IPS-11a (cell line): ENCODE results near the gene LRRC49.
"Not testable (repeated sequence)": the region's sequence is repeated elsewhere in the genome, so short reads cannot be mapped to it uniquely, and the experiment has no call there.

Source experiments
- H3K4me3 ChIP-seq: one replicate; pipeline ENCODE4 v1.5.1; 2013; ENCODE audit warnings: low read depth, low read length, control low read depth

The LRRC49 gene

DNA sequence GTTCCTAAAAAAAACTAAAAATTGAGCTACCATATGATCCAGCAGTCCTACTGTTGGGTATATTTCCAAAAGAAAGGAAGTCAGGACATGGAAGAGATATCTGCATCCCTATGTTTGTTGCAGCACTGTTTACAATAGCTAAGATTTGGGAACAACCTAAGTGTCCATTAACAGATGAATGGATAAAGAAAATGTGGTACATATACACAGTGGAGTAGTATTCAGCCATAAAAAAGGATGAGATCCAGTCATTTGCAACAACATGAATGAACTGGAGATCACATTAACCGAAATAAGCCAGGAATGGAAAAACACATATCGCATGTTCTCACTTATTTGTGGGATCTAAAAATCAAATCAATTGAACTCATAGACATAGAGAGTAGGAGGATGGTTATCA lies 29.5 kb downstream of the LRRC49 start:
- no peak overlapping the region for H3K4me3 ChIP-seq

DNA sequence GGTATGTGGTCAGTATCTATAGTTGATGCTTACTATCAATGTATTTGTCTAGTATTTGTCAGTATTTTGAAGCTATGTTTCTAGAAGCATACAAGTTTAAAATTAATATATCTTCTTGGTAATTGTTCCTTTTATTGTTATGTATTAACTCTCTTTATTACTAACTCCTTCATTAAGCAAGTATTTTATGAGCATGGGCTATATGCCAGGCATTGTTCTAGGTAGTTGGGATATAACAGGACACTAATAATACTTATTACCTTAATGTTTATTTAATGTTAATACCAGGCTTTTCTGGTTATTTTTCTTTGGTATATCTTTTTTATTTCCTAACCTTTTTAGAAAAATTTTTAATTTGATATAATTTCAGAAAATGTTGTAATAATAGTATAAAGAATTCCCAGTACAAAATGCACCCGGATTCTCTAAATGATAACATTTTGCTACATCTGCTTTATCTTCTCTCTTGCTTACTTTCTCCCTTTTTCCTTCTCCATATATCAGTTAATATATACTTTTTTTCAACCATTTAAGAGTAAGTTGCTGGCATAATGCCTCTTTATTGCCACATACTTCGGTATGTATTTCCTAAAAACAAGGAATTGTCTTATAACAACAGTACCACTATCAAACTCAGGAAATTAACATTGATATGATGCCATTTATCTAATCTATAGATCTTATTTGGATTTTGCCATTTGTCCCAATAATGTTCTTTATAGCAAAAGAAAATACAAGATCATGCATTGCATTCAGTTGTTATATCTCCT lies 30.9 kb downstream of the LRRC49 start:
- no peak overlapping the region for H3K4me3 ChIP-seq

GRCh38 chr15:70926914-70927313 lies 34.3 kb downstream of the LRRC49 start:
- H3K4me3 ChIP-seq, result not testable (repeated sequence)

DNA sequence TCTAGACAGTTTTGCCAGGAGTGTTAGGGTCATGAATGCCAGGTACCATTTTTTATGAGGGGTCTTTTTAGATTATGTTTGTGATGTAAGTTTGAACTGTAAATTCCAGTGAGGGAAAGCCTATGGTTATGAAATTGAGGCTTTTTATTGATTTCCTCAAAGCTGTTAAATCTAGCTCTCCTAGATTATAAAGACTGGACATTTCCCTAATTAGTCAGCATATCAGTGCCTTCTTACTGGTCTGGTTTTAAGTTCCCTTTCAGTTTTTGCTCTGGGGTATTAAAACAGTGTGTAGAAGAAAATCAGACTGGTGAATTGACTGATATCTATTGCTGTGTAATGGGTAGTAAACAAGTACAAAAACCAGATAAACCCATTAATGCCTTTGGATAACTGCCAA lies 39.2 kb downstream of the LRRC49 start:
- H3K4me3 ChIP-seq, result no peak overlapping the region

DNA sequence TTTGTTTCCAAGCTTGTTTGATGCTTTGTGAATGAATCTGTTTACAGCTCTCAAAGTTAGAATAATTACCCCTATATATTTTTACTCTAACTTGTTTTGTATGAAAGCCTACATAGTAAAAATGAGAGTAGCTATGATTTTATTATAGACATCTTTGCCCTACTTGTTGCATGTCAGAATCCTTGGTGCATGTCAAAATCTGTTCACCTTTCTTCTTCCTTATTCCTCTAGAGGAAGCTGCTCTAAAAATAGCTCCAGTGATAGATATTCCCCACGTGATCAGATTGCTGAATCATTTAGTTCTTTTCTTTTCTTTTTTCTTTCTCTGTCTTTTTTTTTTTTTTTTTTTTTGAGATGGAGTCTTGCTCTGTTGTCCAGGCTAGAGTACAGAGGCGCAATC lies 39.8 kb downstream of the LRRC49 start:
- no peak overlapping the region for H3K4me3 ChIP-seq

DNA sequence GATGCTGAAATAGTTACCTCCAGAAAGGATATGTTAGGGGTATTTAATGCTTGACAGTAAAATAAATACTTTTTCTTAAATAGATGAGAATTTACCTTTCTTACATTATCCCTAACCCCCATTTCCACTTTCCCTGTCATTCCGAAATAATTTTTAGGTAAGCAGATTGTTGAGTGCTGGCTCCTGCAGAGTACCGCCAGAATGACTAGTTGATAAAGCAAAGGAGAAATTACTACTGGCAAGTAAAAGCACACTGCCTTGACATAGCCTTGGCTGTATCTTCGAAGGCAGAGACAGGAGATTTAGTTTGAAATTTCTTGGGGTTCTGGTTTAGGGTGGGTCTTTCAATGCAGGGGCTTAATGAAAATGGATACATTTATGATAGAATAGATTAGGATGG lies 40.8 kb downstream of the LRRC49 start:
- H3K4me3 ChIP-seq, result no peak overlapping the region

DNA sequence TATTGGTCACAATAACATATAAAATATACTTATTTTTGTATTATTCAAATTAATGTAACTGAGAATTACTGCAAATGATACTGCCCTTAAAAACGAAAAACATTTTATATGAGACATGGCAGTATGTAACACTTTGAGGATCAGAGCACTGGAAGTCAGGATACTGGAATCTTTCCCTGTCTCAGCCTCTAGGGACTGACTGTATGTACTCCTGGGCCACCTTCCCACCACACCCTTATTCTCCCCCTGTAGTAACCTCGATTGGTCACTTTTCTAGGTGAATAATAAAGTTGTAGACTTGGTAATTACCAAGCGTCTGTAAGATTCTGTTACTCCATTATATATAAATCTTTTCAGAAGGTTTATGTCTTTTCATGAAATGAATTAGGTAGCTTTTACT lies 43.0 kb downstream of the LRRC49 start:
- no peak overlapping the region for H3K4me3 ChIP-seq

DNA sequence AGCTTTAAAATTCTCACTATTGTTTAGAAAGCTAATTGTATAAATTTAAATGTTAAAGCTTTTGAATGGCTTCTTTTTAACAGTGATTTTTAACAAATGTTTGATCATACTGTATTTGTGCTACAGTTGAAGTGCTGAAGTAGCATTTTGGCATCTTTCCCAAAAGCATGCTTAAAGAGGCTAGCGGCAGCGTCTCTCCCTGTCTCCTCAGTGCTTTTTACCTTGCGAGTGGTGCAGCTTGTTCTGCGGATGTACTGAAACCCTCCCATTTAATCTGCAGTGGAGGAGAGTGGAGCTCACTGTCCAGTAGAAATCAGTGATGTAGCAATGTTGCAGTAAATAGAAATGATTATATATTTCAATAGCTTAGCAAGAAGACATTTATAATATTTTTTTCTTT lies 43.7 kb downstream of the LRRC49 start:
- H3K4me3 ChIP-seq, result no peak overlapping the region

- not testable (repeated sequence) for H3K4me3 ChIP-seq
These were observed 50.7 kb downstream of the LRRC49 start for GRCh38 chr15:70943285-70943684.

GRCh38 chr15:70947351-70948335 lies 55.0 kb downstream of the LRRC49 start:
- no peak overlapping the region for H3K4me3 ChIP-seq

DNA sequence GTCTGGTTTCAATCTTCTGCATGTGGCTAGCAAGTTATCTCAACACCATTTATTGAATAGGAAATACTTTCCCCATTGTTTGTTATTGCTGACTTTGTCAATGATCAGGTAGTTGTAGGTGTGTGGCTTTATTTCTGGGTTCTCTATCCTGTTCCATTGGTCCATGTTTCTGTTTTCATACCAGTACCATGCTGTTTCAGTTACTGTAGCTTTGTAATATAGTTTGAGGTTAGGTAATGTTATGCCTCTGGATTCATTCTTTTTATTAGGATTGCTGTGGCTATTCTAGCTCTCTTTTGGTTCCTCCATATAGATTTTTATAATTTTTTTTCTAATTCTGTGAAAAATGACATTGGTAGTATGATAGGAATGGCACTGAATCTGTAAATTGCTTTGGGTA lies 58.3 kb downstream of the LRRC49 start:
- no peak overlapping the region for H3K4me3 ChIP-seq

DNA sequence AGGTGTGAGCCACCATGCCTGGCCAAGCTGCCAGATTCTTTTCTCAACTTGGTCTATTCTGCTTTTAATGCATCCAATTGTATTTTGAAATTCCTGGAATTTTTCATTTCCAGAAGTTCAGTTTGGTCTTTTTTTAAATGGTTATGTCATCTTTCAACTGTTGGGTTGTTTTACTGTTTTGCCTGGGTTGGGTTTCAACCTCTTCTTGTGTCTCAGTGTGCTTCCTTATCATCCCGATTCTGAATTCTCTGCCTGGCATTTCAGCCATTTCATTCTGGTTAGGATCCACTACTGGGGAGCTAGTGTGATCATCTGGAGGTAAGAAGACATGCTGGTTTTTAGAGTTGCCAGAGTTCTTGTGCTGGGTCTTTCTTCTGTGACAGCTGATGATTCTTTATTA lies 61.5 kb downstream of the LRRC49 start:
- H3K4me3 ChIP-seq, result no peak overlapping the region

GRCh38 chr15:70954733-70955132 lies 62.1 kb downstream of the LRRC49 start:
- H3K4me3 ChIP-seq, result no peak overlapping the region

DNA sequence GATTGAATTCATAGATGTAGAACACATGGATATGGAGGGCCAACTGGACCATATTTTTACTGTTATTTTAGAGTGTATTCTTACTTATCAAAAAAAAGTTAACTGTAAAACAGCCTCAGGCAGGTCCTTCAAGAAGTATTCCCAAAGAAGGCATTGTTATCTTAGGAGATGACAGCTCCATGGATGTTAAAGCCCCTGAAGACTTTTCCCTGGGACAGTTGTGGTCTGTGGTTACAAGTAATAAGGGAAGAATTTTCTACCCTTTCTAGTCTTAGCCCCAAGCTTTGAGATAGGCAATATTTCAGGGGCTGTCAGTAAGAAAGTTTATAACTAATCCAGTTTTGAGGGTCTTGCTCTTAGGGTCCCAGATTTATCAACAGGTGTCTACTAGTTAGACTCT lies 62.5 kb downstream of the LRRC49 start:
- H3K4me3 ChIP-seq, result no peak overlapping the region

GRCh38 chr15:70956201-70956995 lies 63.8 kb downstream of the LRRC49 start:
- no peak overlapping the region for H3K4me3 ChIP-seq

- no peak overlapping the region for H3K4me3 ChIP-seq
These were observed 69.5 kb downstream of the LRRC49 start for GRCh38 chr15:70962084-70962483.

GRCh38 chr15:70963199-70963598 lies 70.6 kb downstream of the LRRC49 start:
- H3K4me3 ChIP-seq, result no peak overlapping the region

DNA sequence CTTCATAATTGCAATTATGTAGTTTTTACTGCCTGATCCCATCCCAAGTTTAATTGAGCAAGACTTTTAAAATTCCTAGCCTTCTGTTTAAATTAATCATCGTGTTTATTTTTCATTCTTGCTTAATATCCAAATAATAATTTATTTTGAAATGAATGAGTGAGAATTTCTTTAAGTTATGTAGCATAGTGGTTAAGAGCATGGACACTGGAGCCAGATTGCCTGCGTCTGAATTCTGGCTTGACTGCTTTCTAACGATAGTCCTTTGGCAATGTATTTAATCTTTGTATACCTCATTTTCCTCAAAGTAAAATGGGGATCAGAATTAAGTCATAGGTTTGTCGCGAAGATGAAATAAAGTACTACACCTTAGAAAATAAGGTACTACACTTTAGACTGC lies 71.4 kb downstream of the LRRC49 start:
- no peak overlapping the region for H3K4me3 ChIP-seq

- no peak overlapping the region for H3K4me3 ChIP-seq
These were observed 72.1 kb downstream of the LRRC49 start for GRCh38 chr15:70964686-70965085.

- H3K4me3 ChIP-seq, result no peak overlapping the region
These were observed 75.0 kb downstream of the LRRC49 start for GRCh38 chr15:70967646-70968045.
